ENCODE data around the gene RNF151. TPM values are rescaled to one million over a fixed set of nuclear protein-coding genes. Genes with fewer than 3 reads are reported as not detected.

The RNF151 gene
- total RNA-seq, 2 donors from 2014 or later, result not detected

DNA sequence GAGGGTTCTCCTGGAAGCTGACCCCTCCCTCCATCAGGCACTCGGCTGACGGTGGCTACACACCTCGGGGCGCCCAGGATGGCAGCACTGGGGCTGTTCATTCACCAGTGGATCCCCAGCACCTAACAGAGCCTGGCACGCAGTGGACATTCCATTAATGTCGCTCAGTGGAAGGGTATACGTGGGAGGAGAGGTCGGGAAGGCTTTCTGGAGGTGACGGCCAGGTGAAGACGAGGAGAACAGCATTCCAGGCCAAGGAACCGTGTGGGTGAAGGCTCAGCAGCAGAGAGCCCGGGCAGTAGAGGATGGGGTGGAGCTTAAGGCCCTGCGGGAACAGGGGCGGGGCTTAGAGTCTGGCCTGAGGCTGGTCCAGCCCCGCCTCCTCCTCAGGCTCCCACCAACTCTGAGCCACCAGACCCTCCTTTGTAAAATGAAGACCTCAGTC, 45.9 kb upstream of the RNF151 start:
- DNase-seq (ENCODE audit: low spot score), result no peak
- Histone ChIP-seq H3K27ac (no peak overlapping the region), H3K4me1 (peaks cover 0 to 13% of the 10 kb centered on the region in 2 donors), H3K4me3 (no peak overlapping the region), H3K9me3 (no peaks in the 10 kb centered on the region), H3K27me3 (peaks cover 13 to 33% of the 10 kb centered on the region in 2 donors), H3K36me3 (no peaks in the 10 kb centered on the region)
- TF ChIP-seq, protein P1, sequence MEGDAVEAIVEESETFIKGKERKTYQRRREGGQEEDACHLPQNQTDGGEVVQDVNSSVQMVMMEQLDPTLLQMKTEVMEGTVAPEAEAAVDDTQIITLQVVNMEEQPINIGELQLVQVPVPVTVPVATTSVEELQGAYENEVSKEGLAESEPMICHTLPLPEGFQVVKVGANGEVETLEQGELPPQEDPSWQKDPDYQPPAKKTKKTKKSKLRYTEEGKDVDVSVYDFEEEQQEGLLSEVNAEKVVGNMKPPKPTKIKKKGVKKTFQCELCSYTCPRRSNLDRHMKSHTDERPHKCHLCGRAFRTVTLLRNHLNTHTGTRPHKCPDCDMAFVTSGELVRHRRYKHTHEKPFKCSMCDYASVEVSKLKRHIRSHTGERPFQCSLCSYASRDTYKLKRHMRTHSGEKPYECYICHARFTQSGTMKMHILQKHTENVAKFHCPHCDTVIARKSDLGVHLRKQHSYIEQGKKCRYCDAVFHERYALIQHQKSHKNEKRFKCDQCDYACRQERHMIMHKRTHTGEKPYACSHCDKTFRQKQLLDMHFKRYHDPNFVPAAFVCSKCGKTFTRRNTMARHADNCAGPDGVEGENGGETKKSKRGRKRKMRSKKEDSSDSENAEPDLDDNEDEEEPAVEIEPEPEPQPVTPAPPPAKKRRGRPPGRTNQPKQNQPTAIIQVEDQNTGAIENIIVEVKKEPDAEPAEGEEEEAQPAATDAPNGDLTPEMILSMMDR (IDR thresholded peaks at IDR 0.05), result no peak

DNA sequence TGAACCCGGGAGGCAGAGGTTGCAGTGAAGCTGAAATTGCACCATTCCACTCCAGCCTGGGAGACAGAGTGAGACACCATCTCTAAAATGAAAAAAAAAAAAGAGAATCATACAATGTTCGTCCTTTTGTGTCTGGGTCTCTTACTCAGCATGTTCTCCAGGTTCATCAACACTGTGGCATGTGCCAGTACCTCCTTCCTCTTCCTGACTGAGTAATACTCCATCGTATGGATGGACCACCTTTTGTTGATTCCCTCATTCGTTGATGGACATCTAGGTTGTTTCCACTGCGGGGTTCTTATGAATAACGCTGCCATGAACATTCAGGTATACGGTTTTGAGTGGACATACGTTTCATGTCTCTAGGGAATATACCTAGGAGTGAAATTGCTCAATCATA, 44.3 kb upstream of the RNF151 start:
- H3K4me1 ChIP-seq, result peaks cover 0 to 13% of the 10 kb centered on the region in 2 donors
- no peak for DNase-seq (ENCODE audit: low spot score)
- no peaks in the 10 kb centered on the region for H3K9me3 ChIP-seq
- H3K4me3 ChIP-seq, result no peak overlapping the region
- TF ChIP-seq, protein P1 (IDR thresholded peaks at IDR 0.05), result no peak
- H3K36me3 ChIP-seq, result no peaks in the 10 kb centered on the region
- H3K27me3 ChIP-seq, result peaks cover 10 to 25% of the 10 kb centered on the region in 2 donors
- no peak overlapping the region for H3K27ac ChIP-seq

DNA sequence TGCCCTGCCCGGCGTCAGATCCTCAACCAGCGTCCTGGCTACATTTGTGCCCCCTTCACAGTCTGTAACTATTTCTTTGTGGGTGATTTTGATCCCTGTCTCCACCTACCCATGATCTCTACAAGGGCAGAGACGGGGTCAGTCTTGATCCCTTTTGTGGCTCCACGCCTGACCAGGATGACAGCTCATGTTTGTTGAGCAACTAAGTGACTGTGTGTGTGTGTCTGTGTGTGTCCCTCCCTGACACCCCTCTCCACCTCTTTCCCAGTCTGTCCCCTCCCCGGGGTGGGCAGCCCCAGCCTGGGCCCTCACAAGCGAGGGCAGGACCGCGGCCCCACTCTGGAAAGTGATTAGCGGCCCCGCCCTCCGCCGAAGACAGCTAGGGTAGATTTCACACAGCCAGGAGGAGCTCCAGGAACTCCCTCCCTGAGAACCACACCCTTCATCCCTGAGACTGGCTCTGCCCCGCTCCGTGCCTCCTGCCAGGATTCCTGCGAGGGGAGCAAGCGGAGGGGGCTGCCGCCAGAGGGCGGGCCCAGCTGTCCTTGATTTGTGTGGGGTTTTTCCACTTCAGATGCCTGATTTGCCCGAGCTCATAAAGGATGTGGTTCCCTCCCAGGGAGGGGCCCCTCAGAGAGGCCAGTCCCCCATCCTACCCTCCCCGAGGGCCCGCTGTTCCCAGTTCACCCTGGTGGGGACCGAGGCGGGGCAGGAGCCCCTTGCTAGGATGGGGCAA, 43.2 kb upstream of the RNF151 start:
- peaks cover 9 to 21% of the 10 kb centered on the region in 2 donors for H3K27me3 ChIP-seq
- peaks cover 0 to 11% of the 10 kb centered on the region in 2 donors for H3K4me1 ChIP-seq

DNA sequence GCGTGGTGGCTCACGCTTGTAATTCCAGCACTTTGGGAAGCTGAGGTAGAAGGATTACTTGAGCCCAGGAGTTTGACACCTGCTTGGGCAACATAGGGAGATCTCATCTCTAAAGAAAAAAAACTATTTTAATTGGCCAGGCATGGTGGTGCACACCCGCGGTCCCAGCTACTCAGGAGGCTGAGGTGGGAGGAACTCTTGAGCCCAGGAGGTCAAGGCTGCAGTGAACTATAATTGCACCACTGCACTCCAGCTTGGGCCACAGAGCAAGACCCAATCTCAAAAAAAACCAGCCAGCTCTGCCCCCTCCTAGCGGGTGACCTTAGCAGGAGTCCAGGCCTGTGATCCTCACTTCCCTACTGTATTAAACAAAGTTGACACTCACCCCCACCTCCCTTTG, 42.6 kb upstream of the RNF151 start:
- Histone ChIP-seq H3K36me3 (no peaks in the 10 kb centered on the region), H3K27me3 (peaks cover 7 to 16% of the 10 kb centered on the region in 2 donors), H3K27ac (no peak overlapping the region), H3K9me3 (no peaks in the 10 kb centered on the region), H3K4me1 (peaks cover 0 to 10% of the 10 kb centered on the region in 2 donors), H3K4me3 (no peak overlapping the region)
- TF ChIP-seq, protein P1 (IDR thresholded peaks at IDR 0.05), result no peak
- DNase-seq (ENCODE audit: low spot score), result no peak

More for the DNA sequence above, 43.2 kb upstream of the RNF151 start:
- TF ChIP-seq, protein P1 (IDR thresholded peaks at IDR 0.05), result peak in 1 of 2 donors; percentile 45
- DNase-seq (ENCODE audit: low spot score), result no peak
- no peak overlapping the region for H3K4me3 ChIP-seq
- no peak overlapping the region for H3K27ac ChIP-seq
- no peaks in the 10 kb centered on the region for H3K9me3 ChIP-seq
- H3K36me3 ChIP-seq, result no peaks in the 10 kb centered on the region

DNA sequence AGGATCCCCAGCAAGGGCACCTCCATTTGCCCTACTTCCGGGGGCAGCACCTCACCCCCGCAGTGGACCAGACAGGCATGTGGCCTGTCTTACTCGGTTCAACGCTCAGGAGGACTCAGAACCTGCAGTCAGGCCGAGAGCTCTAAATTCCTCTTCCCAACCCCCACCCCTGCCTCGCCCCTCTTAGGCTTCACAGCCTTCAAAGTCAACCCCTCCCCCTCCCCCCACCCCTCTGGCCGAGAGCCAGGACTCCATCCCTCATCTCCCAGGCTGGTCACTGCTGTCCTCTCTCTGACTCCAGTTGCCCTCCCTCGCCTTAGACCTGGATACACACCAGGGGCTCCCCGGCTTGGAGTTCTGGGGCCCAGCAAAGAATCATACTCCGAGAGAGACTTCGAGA, 40.4 kb upstream of the RNF151 start:
- TF ChIP-seq, protein P1 (IDR thresholded peaks at IDR 0.05), result no peak
- no peak for DNase-seq (ENCODE audit: low spot score)
- peaks cover 0 to 4% of the 10 kb centered on the region in 2 donors for H3K27me3 ChIP-seq
- no peak overlapping the region for H3K4me3 ChIP-seq
- no peaks in the 10 kb centered on the region for H3K9me3 ChIP-seq
- peaks cover 0 to 18% of the 10 kb centered on the region in 2 donors for H3K4me1 ChIP-seq
- H3K27ac ChIP-seq, result no peak overlapping the region
- H3K36me3 ChIP-seq, result no peaks in the 10 kb centered on the region

All from right atrium auricular region (tissue), 2 donors.